Naive thymus-derived CD4-positive, alpha-beta T cell (primary cell): ENCODE measurements around the gene DHCR7. TPM values are rescaled to one million over a fixed set of nuclear protein-coding genes. Genes with fewer than 3 reads are reported as not detected.

Experiments used
- ATAC-seq: fragments of 150-1000 bp; cut with Tn5 transposase; 2 replicates; pipeline ENCODE4 v1.10.0; 2021; ENCODE audit warnings: mild to moderate bottlenecking, moderate library complexity
- CTCF ChIA-PET: fragments of 350-600 bp; sonication (Branson Sonifier 250); formaldehyde crosslinking; loops from one replicate; lab custom pipeline; 2021; ENCODE audit warnings: antibody characterized with exemption; lab: Charles Lee
- POLR2A ChIA-PET: fragments of 350-600 bp; sonication (Branson Sonifier 250); formaldehyde crosslinking; loops from one replicate; lab custom pipeline; 2021; ENCODE audit warnings: antibody characterized with exemption, inconsistent platforms; lab: Charles Lee
- DNase-seq, 9 donors: peaks; one replicate each; pipeline versions ENCODE4 v3.0.0 to v3.0.0-alpha.2; 2020 to 2022; ENCODE audit warnings: mixed read lengths in 1 of 9
- H3K27ac ChIP-seq: one replicate; pipeline ENCODE4 v1.7.0; 2013; ENCODE audit warnings: mild to moderate bottlenecking, low read depth, low read length, moderate library complexity
- H3K27me3 ChIP-seq, 2 donors: one replicate each; pipeline ENCODE4 v1.7.0; 2013; ENCODE audit warnings: low read length in 2 of 2, mild to moderate bottlenecking in 2 of 2, moderate library complexity in 2 of 2; ENCODE audit not compliant: control insufficient read depth in 2 of 2, insufficient read depth in 2 of 2
- H3K36me3 ChIP-seq, 3 experiments: 1 replicate in 2 of 3; 2 replicates in 1 of 3; pipeline ENCODE4 v1.7.0; 2013; ENCODE audit warnings: low read length in 3 of 3, mild to moderate bottlenecking in 3 of 3, moderate library complexity in 1 of 3; ENCODE audit not compliant: insufficient read depth in 3 of 3, control insufficient read depth in 2 of 3
- H3K4me1 ChIP-seq, 2 donors: one replicate each; pipeline ENCODE4 v1.7.0; 2013; ENCODE audit warnings: low read length in 2 of 2, mild to moderate bottlenecking in 2 of 2, moderate library complexity in 1 of 2; ENCODE audit not compliant: control insufficient read depth in 2 of 2, insufficient read depth in 2 of 2
- H3K4me3 ChIP-seq: 2 replicates; pipeline ENCODE4 v1.7.0; 2013; ENCODE audit warnings: mild to moderate bottlenecking, low read length
- H3K9me3 ChIP-seq, 3 experiments: 1 replicate in 2 of 3; 2 replicates in 1 of 3; pipeline ENCODE4 v1.7.0; 2013; ENCODE audit warnings: low read length in 3 of 3; ENCODE audit not compliant: control insufficient read depth in 2 of 3
- H3K27ac Mint-ChIP-seq, 9 donors: one replicate each; pipeline ENCODE4 v1.8.0; 2020 to 2022; ENCODE audit warnings: mixed read lengths in 9 of 9, mild to moderate bottlenecking in 8 of 9, moderate library complexity in 5 of 9, inconsistent platforms in 2 of 9
- H3K27me3 Mint-ChIP-seq, 5 donors: one replicate each; pipeline ENCODE4 v1.8.0; 2021 to 2022; ENCODE audit warnings: mixed read lengths in 5 of 5, mild to moderate bottlenecking in 1 of 5
- H3K36me3 Mint-ChIP-seq, 5 donors: one replicate each; pipeline ENCODE4 v1.8.0; 2020 to 2022; ENCODE audit warnings: mixed read lengths in 5 of 5, mild to moderate bottlenecking in 3 of 5, inconsistent platforms in 1 of 5
- H3K4me1 Mint-ChIP-seq, 7 donors: one replicate each; pipeline ENCODE4 v1.8.0; 2020 to 2022; ENCODE audit warnings: mixed read lengths in 7 of 7, mild to moderate bottlenecking in 3 of 7, inconsistent platforms in 1 of 7
- H3K4me3 Mint-ChIP-seq, 10 donors: one replicate each; pipeline ENCODE4 v1.8.0; 2020 to 2022; ENCODE audit warnings: mild to moderate bottlenecking in 10 of 10, mixed read lengths in 10 of 10, moderate library complexity in 6 of 10, inconsistent platforms in 2 of 10
- H3K9me3 Mint-ChIP-seq, 11 donors: one replicate each; pipeline ENCODE4 v1.8.0; 2020 to 2022; ENCODE audit warnings: mixed read lengths in 11 of 11, mild to moderate bottlenecking in 4 of 11, inconsistent platforms in 1 of 11, moderate library complexity in 1 of 11
- intact Hi-C, 2 donors: fragments of 100-400 bp; cut with micrococcal nuclease; formaldehyde crosslinking; loops; one replicate each; pipeline ENCODE4 v1.15.1; 2023
- polyA plus RNA-seq, 2 donors: library from polyadenylated mRNA; unstranded; fragments of 300-500 nt; fragmentation: Illumina TruSeq; gene quantifications; one replicate each; pipeline ENCODE4 v1.2.3, GENCODE V29; 2021
- total RNA-seq, 6 experiments: library from RNA in 5 of 6; stranded (reverse) in 5 of 6; gene quantifications; 1 replicate in 5 of 6; 2 replicates in 1 of 6; pipeline ENCODE4 v1.2.3 and lab custom pipeline; 2021 to 2026

DHCR7 gene
- total and polyA plus RNA-seq, 7 experiments from 2014 or later = 14.7 to 46.1 (median 22.2) TPM

- H3K9me3 Mint-ChIP-seq = peaks cover 0 to 3% (median 0%) of the 10 kb centered on the region in 11 donors
- Histone ChIP-seq H3K36me3 (peaks cover 0 to 28% (median 0%) of the 10 kb centered on the region in 3 experiments), H3K27me3 (no peaks in the 10 kb centered on the region), H3K4me1 (no peaks in the 10 kb centered on the region), H3K4me3 (no peak overlapping the region), H3K9me3 (no peaks in the 10 kb centered on the region), H3K27ac (no peak overlapping the region)
- CTCF ChIA-PET = no interaction called here
- no peak overlapping the region for H3K4me3 Mint-ChIP-seq
- intact Hi-C loops = no loop called here
- H3K27me3 Mint-ChIP-seq = no peaks in the 10 kb centered on the region
- POLR2A ChIA-PET = no interaction called here
- DNase-seq (no peak), ATAC-seq (peak; percentile 2)
- H3K27ac Mint-ChIP-seq = peak overlapping the region in 1 of 9 donors; percentile 50
- H3K4me1 Mint-ChIP-seq = no peaks in the 10 kb centered on the region
- H3K36me3 Mint-ChIP-seq = peaks cover 5 to 28% (median 5%) of the 10 kb centered on the region in 5 donors
Measured at GRCh38 chr11:71432761-71433647, 15.2 kb downstream of the DHCR7 start.

GRCh38 chr11:71431271-71431670 is 16.9 kb downstream of the DHCR7 start:
- no peak overlapping the region for H3K27ac Mint-ChIP-seq
- POLR2A ChIA-PET = no interaction called here
- peaks cover 0 to 3% (median 0%) of the 10 kb centered on the region in 11 donors for H3K9me3 Mint-ChIP-seq
- CTCF ChIA-PET = no interaction called here
- Histone ChIP-seq H3K4me3 (no peak overlapping the region), H3K36me3 (peaks cover 0 to 15% (median 0%) of the 10 kb centered on the region in 3 experiments), H3K4me1 (no peaks in the 10 kb centered on the region), H3K9me3 (no peaks in the 10 kb centered on the region), H3K27ac (no peak overlapping the region), H3K27me3 (no peaks in the 10 kb centered on the region)
- no peaks in the 10 kb centered on the region for H3K27me3 Mint-ChIP-seq
- ATAC-seq (no peak), DNase-seq (no peak)
- peaks cover 5 to 19% (median 5%) of the 10 kb centered on the region in 5 donors for H3K36me3 Mint-ChIP-seq
- H3K4me3 Mint-ChIP-seq = no peak overlapping the region
- intact Hi-C loops = no loop called here
- H3K4me1 Mint-ChIP-seq = peaks cover 0 to 4% (median 0%) of the 10 kb centered on the region in 7 donors

- H3K36me3 ChIP-seq = peaks cover 0 to 7% (median 0%) of the 10 kb centered on the region in 3 experiments
- H3K27ac Mint-ChIP-seq = no peak overlapping the region
- H3K27ac ChIP-seq = no peak overlapping the region
- H3K4me3 ChIP-seq = no peak overlapping the region
- H3K4me1 ChIP-seq = no peaks in the 10 kb centered on the region
- ChIA-PET CTCF (no interaction called here), POLR2A (no interaction called here)
- DNase-seq = no peak
- peaks cover 0 to 5% (median 0%) of the 10 kb centered on the region in 7 donors for H3K4me1 Mint-ChIP-seq
- no peaks in the 10 kb centered on the region for H3K27me3 Mint-ChIP-seq
- ATAC-seq = no peak
- intact Hi-C loops = no loop called here
- H3K9me3 ChIP-seq = no peaks in the 10 kb centered on the region
- peaks cover 0 to 14% (median 3%) of the 10 kb centered on the region in 5 donors for H3K36me3 Mint-ChIP-seq
- H3K9me3 Mint-ChIP-seq = peaks cover 0 to 3% (median 0%) of the 10 kb centered on the region in 11 donors
- H3K4me3 Mint-ChIP-seq = no peak overlapping the region
- no peaks in the 10 kb centered on the region for H3K27me3 ChIP-seq
Measured at GRCh38 chr11:71430166-71430565, 18.0 kb downstream of the DHCR7 start.

- ChIA-PET CTCF (no interaction called here), POLR2A (no interaction called here)
- intact Hi-C loops = no loop called here
- Histone ChIP-seq H3K4me1 (no peaks in the 10 kb centered on the region), H3K9me3 (no peaks in the 10 kb centered on the region), H3K4me3 (no peak overlapping the region), H3K36me3 (peaks cover 0 to 2% (median 0%) of the 10 kb centered on the region in 3 experiments), H3K27ac (no peak overlapping the region), H3K27me3 (no peaks in the 10 kb centered on the region)
- Mint-ChIP-seq H3K36me3 (peaks cover 0 to 10% (median 0%) of the 10 kb centered on the region in 5 donors), H3K27ac (no peak overlapping the region), H3K4me3 (no peak overlapping the region), H3K27me3 (no peaks in the 10 kb centered on the region), H3K9me3 (peaks cover 0 to 3% (median 0%) of the 10 kb centered on the region in 11 donors), H3K4me1 (peaks cover 0 to 5% (median 0%) of the 10 kb centered on the region in 7 donors)
- DNase-seq (no peak), ATAC-seq (no peak)
Measured at GRCh38 chr11:71429701-71430100, 18.5 kb downstream of the DHCR7 start.

- DNase-seq = no peak
- Mint-ChIP-seq H3K27me3 (no peaks in the 10 kb centered on the region), H3K27ac (no peak overlapping the region), H3K4me3 (no peak overlapping the region), H3K4me1 (peaks cover 0 to 5% (median 0%) of the 10 kb centered on the region in 7 donors), H3K36me3 (peaks cover 0 to 3% (median 0%) of the 10 kb centered on the region in 5 donors), H3K9me3 (peaks cover 0 to 3% (median 0%) of the 10 kb centered on the region in 11 donors)
- ATAC-seq = no peak
- no peaks in the 10 kb centered on the region for H3K36me3 ChIP-seq
- intact Hi-C loops = no loop called here
- H3K27me3 ChIP-seq = no peaks in the 10 kb centered on the region
- ChIA-PET POLR2A (no interaction called here), CTCF (no interaction called here)
- H3K9me3 ChIP-seq = no peaks in the 10 kb centered on the region
- H3K4me1 ChIP-seq = no peaks in the 10 kb centered on the region
- H3K4me3 ChIP-seq = no peak overlapping the region
- H3K27ac ChIP-seq = no peak overlapping the region
Measured at GRCh38 chr11:71428861-71429435, 19.2 kb downstream of the DHCR7 start.

GRCh38 chr11:71426413-71426812 is 21.8 kb downstream of the DHCR7 start:
- ChIA-PET POLR2A (no interaction called here), CTCF (interaction anchor here (0.6 kb wide), 1 partner anchor 18 kb away, joined by 3 read pairs; no protein-coding TSS in a partner anchor)
- H3K27me3 ChIP-seq = no peaks in the 10 kb centered on the region
- H3K9me3 ChIP-seq = no peaks in the 10 kb centered on the region
- Mint-ChIP-seq H3K27me3 (no peaks in the 10 kb centered on the region), H3K27ac (no peak overlapping the region), H3K9me3 (peaks cover 0 to 3% (median 0%) of the 10 kb centered on the region in 11 donors), H3K4me3 (no peak overlapping the region), H3K4me1 (peaks cover 0 to 5% (median 0%) of the 10 kb centered on the region in 7 donors), H3K36me3 (no peaks in the 10 kb centered on the region)
- DNase-seq (no peak), ATAC-seq (no peak)
- no peak overlapping the region for H3K27ac ChIP-seq
- intact Hi-C loops = no loop called here
- no peak overlapping the region for H3K4me3 ChIP-seq
- no peaks in the 10 kb centered on the region for H3K36me3 ChIP-seq
- no peaks in the 10 kb centered on the region for H3K4me1 ChIP-seq
